GDM1 (cell line): ENCODE measurements around the gene IQSEC3.
"Not testable (repeated sequence)": the region's sequence is repeated elsewhere in the genome, so short reads cannot be mapped to it uniquely, and the experiment has no call there.

Experiments
- DNase-seq: peaks from one replicate; lab custom pipeline; 2025; lab: John Stamatoyannopoulos, UW

The IQSEC3 gene

GRCh38 chr12:52902-53734, 13.4 kb upstream of the IQSEC3 start:
- not testable (repeated sequence) for DNase-seq

GRCh38 chr12:53735-54730, 12.5 kb upstream of the IQSEC3 start:
- DNase-seq: no peak

DNA sequence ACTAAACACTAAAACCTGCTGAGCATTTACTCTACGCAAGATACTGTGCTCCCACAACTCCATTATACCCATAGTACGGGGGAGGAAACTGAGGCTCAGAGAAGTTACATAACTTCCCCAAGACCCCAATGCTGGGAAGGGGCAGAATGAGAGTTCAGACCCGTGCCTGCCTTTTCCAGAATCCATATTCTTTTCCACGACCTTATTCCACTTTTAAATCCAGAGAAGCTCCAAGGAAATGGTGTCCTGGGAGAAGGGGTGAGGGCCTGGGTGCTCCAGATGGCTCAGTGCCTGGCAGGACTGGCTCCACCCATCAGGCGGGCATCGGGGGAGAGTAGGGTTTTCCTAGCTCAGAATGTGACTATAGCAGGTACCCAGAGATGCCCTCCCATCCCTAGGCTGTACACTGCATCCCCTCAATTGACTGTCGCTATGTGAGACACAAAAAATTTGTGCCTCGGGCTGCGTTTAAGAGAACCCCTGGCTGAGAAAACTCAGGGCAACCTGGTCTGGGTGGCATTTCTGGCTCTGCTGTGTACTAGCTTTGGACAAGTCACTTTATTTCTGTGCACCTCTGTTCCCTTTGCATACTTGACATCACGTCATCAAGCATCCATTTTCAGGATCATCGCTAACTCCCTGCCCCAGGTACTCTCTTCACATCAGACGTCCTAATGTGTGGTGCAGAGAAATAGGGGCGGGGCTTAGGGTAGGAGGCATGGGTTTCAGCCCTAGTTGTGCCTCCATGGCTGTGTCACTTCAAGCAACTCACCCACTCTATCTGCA, 11.6 kb upstream of the IQSEC3 start:
- no peak for DNase-seq

DNA sequence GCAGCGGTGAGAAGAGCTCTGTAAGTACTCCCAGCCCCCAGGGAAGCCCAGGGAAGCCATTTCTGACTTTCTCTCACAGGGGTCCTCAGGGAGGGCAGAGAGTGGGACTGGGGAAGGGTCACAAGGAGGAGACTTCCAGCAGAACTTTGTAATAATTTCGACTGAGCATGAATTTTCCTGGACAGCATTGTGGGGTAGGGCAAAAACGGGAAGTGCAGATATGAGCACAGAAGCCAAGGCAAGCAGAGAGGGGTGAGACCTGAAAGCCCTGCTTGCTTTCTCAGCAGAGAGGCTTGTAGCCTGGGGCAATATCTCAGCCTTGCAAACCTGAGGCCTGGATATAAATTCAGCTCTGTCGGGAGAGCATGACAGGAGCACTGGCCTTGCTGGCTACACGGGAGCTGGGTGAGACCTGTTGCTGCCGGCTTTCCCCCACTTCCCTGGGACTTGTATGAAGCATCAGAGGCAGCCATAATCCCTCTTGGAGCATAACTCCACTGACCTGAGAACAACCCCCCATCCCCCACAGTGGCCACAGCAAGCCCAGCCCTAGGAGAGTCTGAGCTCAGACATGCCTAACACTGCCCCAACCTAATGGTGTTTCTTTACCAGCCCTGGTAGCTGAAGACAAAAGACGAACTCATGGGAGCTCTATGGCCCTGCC, 9.8 kb upstream of the IQSEC3 start:
- no peak for DNase-seq

DNA sequence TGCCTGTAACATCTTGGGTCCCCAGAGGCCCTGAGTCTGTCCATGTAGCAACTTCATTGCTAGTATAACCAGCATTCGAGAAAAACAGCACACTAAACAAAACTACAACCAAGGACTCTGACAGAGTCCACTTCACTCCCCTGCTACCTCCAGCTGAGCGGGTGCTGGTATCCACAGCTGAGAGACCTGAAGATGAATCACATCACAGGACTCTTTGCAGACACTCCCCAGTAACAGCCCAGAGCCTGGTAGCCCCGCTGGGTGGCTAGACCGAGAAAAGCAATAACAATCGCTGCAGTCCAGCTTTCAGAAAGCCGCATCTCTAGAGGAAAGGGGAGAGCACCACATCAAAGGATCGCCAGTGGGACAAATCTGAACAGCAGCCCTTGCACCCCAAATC, 9.0 kb upstream of the IQSEC3 start:
- DNase-seq: no peak

DNA sequence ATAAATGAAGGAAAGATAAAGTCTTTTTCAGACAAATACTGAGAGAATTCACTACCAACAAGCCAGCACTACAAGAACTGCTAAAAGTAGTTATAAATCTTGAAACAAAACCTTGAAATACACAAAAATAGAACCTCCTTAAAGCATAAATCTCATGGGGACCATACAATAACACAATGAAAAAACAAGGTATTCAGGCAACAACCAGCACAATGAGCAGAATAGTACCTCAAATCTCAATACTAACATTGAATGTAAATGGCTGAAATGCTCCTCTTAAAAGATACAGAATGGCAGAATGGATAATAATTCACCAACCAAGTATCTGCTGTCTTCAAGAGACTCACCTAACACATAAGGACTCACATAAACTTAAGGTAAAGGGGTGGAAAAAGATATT, 7.7 kb upstream of the IQSEC3 start:
- DNase-seq: no peak

DNA sequence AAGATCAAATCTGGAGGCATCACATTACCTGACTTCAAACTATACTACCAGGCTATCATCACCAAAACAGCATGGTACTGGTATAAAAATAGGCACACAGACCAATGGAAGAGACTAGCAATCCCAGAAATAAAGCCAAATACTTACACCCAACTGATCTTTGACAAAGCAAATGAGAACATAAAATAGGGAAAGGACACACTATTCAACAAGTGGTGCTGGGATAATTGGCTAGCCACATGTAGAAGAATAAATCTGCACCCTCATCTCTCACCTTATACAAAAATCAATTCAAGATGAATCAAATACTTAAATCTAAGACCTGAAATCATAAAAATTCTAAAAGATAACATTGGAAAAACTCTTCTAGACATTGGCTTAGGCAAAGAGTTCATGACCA, 4.7 kb upstream of the IQSEC3 start:
- not testable (repeated sequence) for DNase-seq

DNA sequence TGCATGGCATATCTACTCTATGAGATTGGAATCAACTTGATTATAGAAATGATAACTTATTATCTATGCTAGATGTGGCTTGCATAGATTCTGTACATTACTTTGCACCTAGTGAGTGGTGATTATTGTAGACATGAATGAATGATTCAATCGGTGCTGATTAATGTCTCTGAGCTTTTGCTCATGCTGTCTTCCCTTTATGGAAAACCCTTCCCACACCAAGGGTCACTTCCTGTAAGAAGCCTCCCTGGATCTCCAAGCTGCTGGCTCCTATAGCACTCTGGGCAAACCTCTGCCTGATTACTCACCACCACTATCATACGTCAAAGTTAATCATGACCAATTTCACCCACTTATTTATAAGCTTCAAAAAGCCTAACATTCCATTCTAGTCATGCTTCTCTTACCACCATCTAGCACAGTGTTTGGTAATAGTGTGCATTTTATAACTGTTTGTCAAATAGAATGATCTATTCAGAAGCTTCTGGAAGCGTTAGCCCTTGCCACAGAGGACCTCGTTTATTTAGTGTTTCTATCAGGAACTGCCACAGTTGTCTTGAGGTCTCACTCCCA, 990 bp upstream of the IQSEC3 start:
- not testable (repeated sequence) for DNase-seq

- DNase-seq: not testable (repeated sequence)
Observed at GRCh38 chr12:66782-67504, 376 bp downstream of the IQSEC3 start.

DNA sequence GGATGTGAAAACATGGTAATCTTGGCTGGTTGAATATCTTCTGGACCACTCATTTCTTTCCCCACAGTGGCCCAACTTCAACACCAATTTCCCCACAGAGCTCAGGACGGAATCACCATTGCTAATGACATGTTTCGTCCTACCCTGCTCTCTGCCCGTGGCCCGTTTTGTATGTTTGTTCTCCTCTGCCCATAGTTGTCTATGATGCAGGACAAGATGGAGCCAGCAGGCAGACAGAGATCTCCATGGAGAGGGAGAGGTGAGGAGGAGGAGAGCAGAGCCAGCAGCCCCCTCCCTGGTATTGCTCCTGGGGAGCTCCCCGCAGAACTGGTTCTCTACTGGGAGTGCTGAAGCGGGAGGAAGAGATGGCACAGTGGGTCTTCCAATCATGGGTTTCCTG, 3.1 kb downstream of the IQSEC3 start:
- not testable (repeated sequence) for DNase-seq

GRCh38 chr12:70541-70940, 4.0 kb downstream of the IQSEC3 start:
- not testable (repeated sequence) for DNase-seq

- not testable (repeated sequence) for DNase-seq
Observed at GRCh38 chr12:72018-72417, 5.5 kb downstream of the IQSEC3 start.

DNA sequence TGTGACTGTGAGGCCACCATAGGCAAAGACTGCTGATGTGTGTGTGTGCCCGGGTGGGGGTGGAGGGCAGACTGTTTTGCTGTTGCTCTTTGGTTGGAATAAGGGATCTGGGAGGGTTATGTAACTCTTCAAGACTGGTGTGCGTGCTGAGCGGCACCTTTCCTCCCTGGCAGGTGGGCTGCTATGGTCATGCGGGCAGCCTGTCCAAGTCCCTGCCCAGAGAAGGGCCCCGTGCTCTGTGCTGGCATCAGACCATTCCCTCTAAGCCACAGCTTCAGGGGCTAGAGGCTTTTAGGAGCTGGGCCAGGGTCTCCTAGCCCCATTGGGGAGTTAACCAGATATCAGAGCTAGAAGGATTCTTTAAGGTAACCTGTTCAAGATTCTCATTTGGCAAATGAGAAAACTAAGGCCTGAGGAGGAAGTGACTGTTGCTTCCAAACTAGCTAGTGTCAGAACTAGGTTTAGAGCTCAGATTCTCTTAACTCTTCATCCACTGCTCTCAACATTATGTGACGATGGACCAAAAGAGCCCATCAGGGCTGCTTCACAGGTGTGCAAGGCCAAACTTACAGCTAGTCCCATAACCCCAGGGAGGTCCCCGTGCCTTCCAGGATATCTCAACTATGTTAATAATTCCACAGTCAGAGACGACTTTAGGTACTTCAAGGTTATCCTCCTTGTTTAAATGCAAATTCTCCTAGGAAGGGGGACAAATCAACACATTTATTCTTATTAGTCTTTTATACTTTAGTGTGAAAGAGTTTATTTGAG, 8.0 kb downstream of the IQSEC3 start:
- not testable (repeated sequence) for DNase-seq

DNA sequence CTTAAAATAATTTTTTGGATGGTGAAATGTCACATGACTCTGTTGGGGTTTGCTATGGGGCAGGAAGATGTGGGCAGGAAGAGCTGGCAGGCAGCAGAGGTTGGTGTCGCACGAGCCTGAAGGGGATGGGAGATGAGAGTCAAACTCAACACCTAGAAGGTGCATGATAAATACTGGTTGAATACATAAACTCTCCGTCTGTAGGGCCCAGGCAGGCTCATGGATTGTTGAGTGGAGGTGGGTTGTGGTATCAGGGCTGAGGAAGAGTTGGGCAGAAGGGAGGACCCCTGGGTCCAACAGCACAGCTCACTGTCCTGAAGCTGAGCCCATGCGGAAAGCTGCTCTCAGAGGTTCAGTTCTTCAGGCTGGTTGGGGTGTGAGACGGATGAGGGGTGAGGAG, 9.0 kb downstream of the IQSEC3 start:
- not testable (repeated sequence) for DNase-seq

GRCh38 chr12:76102-76501, 9.5 kb downstream of the IQSEC3 start:
- DNase-seq: not testable (repeated sequence)

DNA sequence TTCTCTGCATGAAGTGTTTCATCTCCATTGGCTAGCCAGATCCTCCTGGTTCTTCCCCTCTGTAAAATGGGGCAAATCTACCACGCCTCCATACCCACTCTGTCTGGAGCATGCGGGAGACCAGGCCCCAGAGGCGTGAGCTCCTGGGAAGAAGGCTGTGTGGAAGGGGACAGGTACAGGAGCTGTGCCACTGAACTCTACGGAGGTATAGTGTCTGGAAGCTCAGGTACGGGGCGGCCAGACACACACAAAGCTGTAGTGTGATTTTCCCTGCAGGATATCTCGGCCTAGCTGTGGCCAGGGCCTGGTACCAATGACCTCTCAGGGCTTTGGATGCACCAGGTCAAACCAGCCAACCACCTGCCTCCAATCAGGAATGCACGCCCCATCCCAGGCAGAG, 10.0 kb downstream of the IQSEC3 start:
- not testable (repeated sequence) for DNase-seq

GRCh38 chr12:77101-77719, 10.6 kb downstream of the IQSEC3 start:
- DNase-seq: not testable (repeated sequence)

DNA sequence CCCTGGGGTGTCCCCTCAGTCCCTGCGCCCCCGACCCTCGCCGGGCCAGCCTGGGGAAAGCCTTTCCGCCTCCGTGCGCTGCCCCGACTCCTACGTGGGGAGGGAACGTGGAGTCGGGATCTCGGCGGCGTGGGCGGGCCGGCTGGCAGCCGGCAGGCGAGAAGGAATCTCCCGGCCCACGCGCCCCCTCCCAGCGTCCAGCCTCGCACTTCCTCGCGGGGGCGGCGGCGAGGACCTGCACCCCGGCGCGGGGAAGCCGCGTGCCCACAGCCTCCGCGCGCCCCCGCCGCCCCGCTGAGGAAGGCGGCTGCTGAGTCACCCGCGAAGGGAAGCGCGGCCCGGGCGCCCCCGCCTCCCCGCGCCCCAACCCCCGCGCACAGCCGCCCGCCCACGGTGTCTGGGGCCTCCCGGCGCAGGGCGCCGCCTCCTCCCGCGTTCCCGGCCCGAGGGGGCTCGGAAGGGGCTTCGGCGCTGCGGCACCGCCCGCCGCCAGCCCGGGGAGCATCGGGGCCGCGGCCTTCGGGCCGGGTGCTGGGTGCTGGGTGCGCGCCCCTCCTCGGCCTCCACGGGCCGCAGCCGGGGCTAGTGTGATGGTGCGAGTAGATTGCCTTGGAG, 11.3 kb downstream of the IQSEC3 start:
- DNase-seq: peak; percentile 37

GRCh38 chr12:78981-79380, 12.4 kb downstream of the IQSEC3 start:
- no peak for DNase-seq
